Psoas muscle (tissue), 8 donors: ENCODE measurements around the gene LTN1. TPM values are rescaled to one million over a fixed set of nuclear protein-coding genes. Genes with fewer than 3 reads are reported as not detected.

Experiments
- ATAC-seq, 4 donors: fragments of 200-7000 bp; cut with Tn5 transposase; one replicate each; pipeline ENCODE4 v1.9.1; 2020; ENCODE audit warnings: moderate library complexity in 3 of 4, mild to moderate bottlenecking in 2 of 4
- DNase-seq, 2 donors: peaks; one replicate each; pipeline ENCODE4 v3.0.0-alpha.2; 2020
- H3K27ac ChIP-seq: fragments of 200-600 bp; one replicate; pipeline ENCODE4 v1.8.0; 2022
- H3K27me3 ChIP-seq, 3 donors: fragments of 200-600 bp in 1 of 3; one replicate each; pipeline versions ENCODE4 v1.6.1 to v1.8.0; 2013 to 2022; ENCODE audit warnings: low read length in 2 of 3, mild to moderate bottlenecking in 2 of 3, moderate library complexity in 1 of 3; ENCODE audit not compliant: insufficient read depth in 3 of 3
- H3K36me3 ChIP-seq, 2 donors: fragments of 200-600 bp in 1 of 2; one replicate each; pipeline versions ENCODE4 v1.6.1 to v1.8.0; 2013 to 2022; ENCODE audit warnings: low read depth in 1 of 2, mild to moderate bottlenecking in 1 of 2, moderate library complexity in 1 of 2; ENCODE audit not compliant: insufficient read depth in 1 of 2
- H3K4me1 ChIP-seq: fragments of 200-600 bp; one replicate; pipeline ENCODE4 v1.8.0; 2022
- H3K4me3 ChIP-seq: fragments of 200-600 bp; one replicate; pipeline ENCODE4 v1.8.0; 2022; ENCODE audit warnings: mild to moderate bottlenecking
- H3K9me3 ChIP-seq: fragments of 200-600 bp; one replicate; pipeline ENCODE4 v1.8.0; 2022
- WGBS, 3 donors: extraction: QIAGEN DNeasy Blood & Tissue Kit; methylation state at CpG; one replicate each; pipeline versions ENCODE4 v1.1.6 to v1.1.7; 2013; 5-methylcytosine and 5-hydroxymethylcytosine counted together
- intact Hi-C, 2 donors: fragments of 100-400 bp; cut with DNase I; formaldehyde crosslinking; loops; one replicate each; pipeline versions ENCODE4 v1.11.0 to v1.14.2; 2022
- polyA plus RNA-seq, 3 donors: library from polyadenylated mRNA; stranded (reverse); fragments of 200-250 nt; gene quantifications; one replicate each; pipeline ENCODE4 v1.2.3, GENCODE V29; 2013
- total RNA-seq, 4 donors: library from RNA; stranded (reverse); fragmentation: NEBNext Ultra II Directional in 2 of 4; extraction: Animal tissue kit (Norgen Biotek cat#: 25700) in 2 of 4; gene quantifications; one replicate each; pipeline versions ENCODE4 v1.2.1 to v1.2.4, GENCODE V29; 2021 to 2023
- TF ChIP-seq, protein P1 (sequence below): fragments of 200-600 bp; IDR thresholded peaks from one replicate; pipeline ENCODE4 v1.8.0; 2022; ENCODE audit warnings: antibody characterized with exemption
- donor health status: healthy with polysubstance abuse.
- donor health status: DM: no; HTN: no; CAD: no; lungs with moderate emphysema.
- donor health status: Bipolar disorder and iron deficiency.
- donor health status: healthy.
- donor health status: DM: yes; HTN: yes; CAD: no.
- donor health status: DM: no; HTN: no; CAD: no.
- donor health status: DM: no; HTN: no; CAD: no.
- donor health status: DM: yes; HTN: yes; CAD: no.

The LTN1 gene
- total and polyA plus RNA-seq, 7 donors, result 5.7 to 22.2 (median 17.8) TPM

DNA sequence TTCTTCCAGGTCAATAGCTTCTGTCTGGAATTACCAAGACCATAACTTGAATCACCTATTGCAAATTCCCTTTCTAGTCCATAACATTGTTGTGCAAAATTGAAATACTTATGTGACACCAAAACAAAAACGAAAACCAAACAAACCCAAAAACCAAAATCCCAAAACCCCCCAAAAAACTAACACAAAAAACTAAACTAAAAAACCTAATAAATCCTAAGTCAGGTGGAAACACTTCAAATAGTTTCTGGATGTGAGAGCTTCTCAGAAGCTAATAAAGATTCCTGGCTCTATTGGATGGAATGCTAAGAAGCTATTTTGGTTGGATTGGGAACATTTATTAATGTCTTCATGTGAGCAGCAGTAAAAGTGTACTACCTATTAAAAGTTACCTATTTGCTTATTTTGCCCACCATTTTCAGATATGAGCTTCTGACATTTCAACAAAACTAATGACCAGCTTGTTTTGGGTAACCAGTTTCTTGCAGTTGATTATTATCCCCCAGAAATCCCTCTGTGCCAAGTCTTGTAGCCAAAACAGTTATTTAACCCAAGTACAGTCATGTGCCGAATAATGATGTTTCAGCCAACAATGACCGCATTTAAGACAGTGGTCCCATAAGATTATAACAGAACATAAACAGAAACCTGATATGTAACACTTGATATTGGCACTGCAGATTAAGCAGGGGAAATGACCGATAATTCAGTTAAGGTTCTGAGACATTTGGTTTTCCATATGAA lies 76.4 kb downstream of the LTN1 start:
- H3K4me1 ChIP-seq, result no peaks in the 10 kb centered on the region
- no peaks in the 10 kb centered on the region for H3K9me3 ChIP-seq
- no peak overlapping the region for H3K27ac ChIP-seq
- no peak for DNase-seq
- no peak overlapping the region for H3K4me3 ChIP-seq
- intact Hi-C loops, result no loop called here
- ATAC-seq, result no peak
- no peaks in the 10 kb centered on the region for H3K27me3 ChIP-seq
- TF ChIP-seq, protein P1, sequence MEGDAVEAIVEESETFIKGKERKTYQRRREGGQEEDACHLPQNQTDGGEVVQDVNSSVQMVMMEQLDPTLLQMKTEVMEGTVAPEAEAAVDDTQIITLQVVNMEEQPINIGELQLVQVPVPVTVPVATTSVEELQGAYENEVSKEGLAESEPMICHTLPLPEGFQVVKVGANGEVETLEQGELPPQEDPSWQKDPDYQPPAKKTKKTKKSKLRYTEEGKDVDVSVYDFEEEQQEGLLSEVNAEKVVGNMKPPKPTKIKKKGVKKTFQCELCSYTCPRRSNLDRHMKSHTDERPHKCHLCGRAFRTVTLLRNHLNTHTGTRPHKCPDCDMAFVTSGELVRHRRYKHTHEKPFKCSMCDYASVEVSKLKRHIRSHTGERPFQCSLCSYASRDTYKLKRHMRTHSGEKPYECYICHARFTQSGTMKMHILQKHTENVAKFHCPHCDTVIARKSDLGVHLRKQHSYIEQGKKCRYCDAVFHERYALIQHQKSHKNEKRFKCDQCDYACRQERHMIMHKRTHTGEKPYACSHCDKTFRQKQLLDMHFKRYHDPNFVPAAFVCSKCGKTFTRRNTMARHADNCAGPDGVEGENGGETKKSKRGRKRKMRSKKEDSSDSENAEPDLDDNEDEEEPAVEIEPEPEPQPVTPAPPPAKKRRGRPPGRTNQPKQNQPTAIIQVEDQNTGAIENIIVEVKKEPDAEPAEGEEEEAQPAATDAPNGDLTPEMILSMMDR, result no peak
- no peaks in the 10 kb centered on the region for H3K36me3 ChIP-seq
- 67 to 73% (median 70%) methylated on average over 4 of the region's 4 CpGs for WGBS, 3 donors

DNA sequence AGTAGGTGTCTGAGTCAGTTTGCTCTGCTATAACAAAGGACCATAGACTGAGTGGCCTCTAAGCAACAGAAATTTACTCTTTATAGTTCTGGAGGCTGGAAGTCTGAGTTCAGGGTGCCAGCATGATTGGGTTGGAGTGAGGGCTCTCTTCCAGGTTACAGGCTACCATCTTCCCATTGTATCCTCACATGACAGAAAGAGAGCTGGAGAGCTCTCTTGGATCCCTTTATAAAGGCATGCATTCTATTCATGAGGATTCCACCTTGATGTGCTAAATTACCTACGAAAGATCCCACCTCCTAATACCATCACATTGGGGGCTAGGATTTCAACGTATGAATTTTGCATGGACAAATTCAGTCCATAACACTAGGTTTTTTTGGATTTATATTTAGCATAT lies 79.6 kb downstream of the LTN1 start:
- intact Hi-C loops, result no loop called here
- Histone ChIP-seq H3K27ac (no peak overlapping the region), H3K27me3 (no peaks in the 10 kb centered on the region), H3K36me3 (no peaks in the 10 kb centered on the region), H3K4me1 (no peaks in the 10 kb centered on the region), H3K4me3 (no peak overlapping the region), H3K9me3 (no peaks in the 10 kb centered on the region)
- ATAC-seq (no peak), DNase-seq (no peak)
- TF ChIP-seq, protein P1, result no peak
- 69 to 71% (median 70%) methylated on average over 2 of the region's 2 CpGs for WGBS, 3 donors

DNA sequence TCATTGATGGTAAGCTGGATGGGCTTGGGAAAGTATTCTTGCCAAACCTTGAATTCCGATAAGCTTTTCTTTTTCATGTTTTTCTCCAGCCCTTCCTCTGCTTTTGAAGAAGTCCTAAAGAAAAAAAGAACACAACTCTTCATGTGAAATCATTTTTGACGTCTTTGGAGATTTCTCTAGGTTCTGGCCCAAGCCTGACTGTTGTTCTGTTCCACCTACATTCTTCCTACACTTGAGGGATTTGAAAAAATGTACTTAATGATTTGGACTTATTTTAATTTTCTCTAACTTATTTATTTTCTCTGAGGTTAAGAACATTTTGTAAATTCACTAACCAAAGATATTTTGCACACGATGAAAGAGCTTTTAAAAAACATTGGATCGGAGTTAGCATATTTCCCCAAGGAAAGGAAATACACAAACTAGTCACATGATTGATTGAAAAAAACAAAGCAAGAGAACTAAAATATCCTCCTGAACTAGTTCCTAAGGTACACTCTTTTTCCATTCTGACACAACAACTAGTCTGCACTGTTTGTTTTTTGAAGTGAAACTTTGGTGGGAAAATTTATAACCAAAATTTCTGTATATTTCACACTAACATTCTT lies 82.3 kb downstream of the LTN1 start:
- Histone ChIP-seq H3K36me3 (no peaks in the 10 kb centered on the region), H3K9me3 (no peaks in the 10 kb centered on the region), H3K27ac (no peak overlapping the region), H3K4me3 (no peak overlapping the region), H3K4me1 (no peaks in the 10 kb centered on the region), H3K27me3 (no peaks in the 10 kb centered on the region)
- DNase-seq, result no peak
- 55 to 68% (median 63%) methylated on average over 4 of the region's 4 CpGs for WGBS, 3 donors
- intact Hi-C loops, result no loop called here
- no peak for ATAC-seq
- TF ChIP-seq, protein P1, result no peak

DNA sequence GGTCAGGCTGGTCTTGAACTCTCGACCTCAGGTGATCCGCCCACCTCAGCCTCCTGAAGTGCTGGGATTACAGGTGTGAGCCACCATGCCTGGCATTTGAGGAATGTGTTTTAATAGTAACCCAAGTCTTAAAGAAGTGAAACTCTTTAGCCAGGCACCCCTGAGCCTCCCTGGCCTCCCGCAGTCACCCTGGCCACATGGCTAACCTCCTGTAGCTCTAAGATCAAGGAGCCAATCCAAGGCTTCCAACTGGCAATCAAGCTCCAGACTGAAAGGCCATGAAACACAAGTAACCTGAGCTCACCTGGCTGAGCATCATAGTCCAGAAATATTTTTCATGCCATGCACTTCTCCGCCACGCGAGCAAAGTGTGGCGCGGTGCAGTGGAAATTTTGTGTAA lies 84.3 kb downstream of the LTN1 start:
- DNase-seq (no peak), ATAC-seq (no peak)
- no peaks in the 10 kb centered on the region for H3K27me3 ChIP-seq
- TF ChIP-seq, protein P1, result no peak
- H3K4me1 ChIP-seq, result no peaks in the 10 kb centered on the region
- H3K36me3 ChIP-seq, result no peaks in the 10 kb centered on the region
- intact Hi-C loops, result no loop called here
- H3K4me3 ChIP-seq, result no peak overlapping the region
- H3K9me3 ChIP-seq, result no peaks in the 10 kb centered on the region
- no peak overlapping the region for H3K27ac ChIP-seq
- WGBS, 3 donors, result 91 to 95% (median 94%) methylated on average over 8 of the region's 8 CpGs
